WTC11 (cell line): Measurements from ENCODE around the gene HAO1. TPM values are rescaled to one million over a fixed set of nuclear protein-coding genes. Genes with fewer than 3 reads are reported as not detected.

Source experiments
- ATAC-seq: fragments of 200-7000 bp; cut with Tn5 transposase; 2 replicates; pipeline ENCODE4 v1.10.0; 2021; ENCODE audit warnings: mild to moderate bottlenecking, moderate library complexity
- CTCF ChIA-PET: fragments of 300-600 bp; sonication (Branson Sonifier 250); formaldehyde crosslinking; loops from one replicate; lab custom pipeline; 2021; ENCODE audit warnings: antibody characterized with exemption; lab: Charles Lee
- POLR2A ChIA-PET: fragments of 350-600 bp; sonication (Branson Sonifier 250); formaldehyde crosslinking; loops from one replicate; lab custom pipeline; 2021; ENCODE audit warnings: antibody characterized with exemption; lab: Charles Lee
- DNase-seq: peaks from one replicate; pipeline ENCODE4 v3.0.0; 2021; ENCODE audit warnings: low spot score
- H3K27ac Mint-ChIP-seq: 2 replicates; pipeline ENCODE4 v1.8.0; 2021; ENCODE audit warnings: mixed read lengths
- H3K27me3 Mint-ChIP-seq: 2 replicates; pipeline ENCODE4 v1.8.0; 2021; ENCODE audit warnings: low read depth, mild to moderate bottlenecking, moderate library complexity, mixed read lengths
- H3K36me3 Mint-ChIP-seq: 2 replicates; pipeline ENCODE4 v1.8.0; 2021; ENCODE audit warnings: mixed read lengths
- H3K4me1 Mint-ChIP-seq: 2 replicates; pipeline ENCODE4 v1.8.0; 2022; ENCODE audit warnings: mixed read lengths
- H3K4me3 Mint-ChIP-seq: 2 replicates; pipeline ENCODE4 v1.8.0; 2021; ENCODE audit warnings: mild to moderate bottlenecking, moderate library complexity, mixed read lengths
- H3K9me3 Mint-ChIP-seq: 2 replicates; pipeline ENCODE4 v1.8.0; 2021; ENCODE audit warnings: mixed read lengths
- CBFB ChIP-seq: sonication (generic); formaldehyde crosslinking; IDR thresholded peaks from 2 replicates; pipeline ENCODE4 v1.8.1; 2022; ENCODE audit warnings: mild to moderate bottlenecking, low read depth, missing genetic modification reagents
- CREM ChIP-seq: sonication (generic); formaldehyde crosslinking; IDR thresholded peaks from 2 replicates; pipeline ENCODE4 v1.8.1; 2022; ENCODE audit warnings: mild to moderate bottlenecking, missing genetic modification reagents, moderate library complexity
- CTCF ChIP-seq: fragments of 200-600 bp; IDR thresholded peaks from 2 replicates; pipeline ENCODE4 v1.8.0; 2022; ENCODE audit warnings: antibody characterized with exemption
- E2F4 ChIP-seq: sonication (generic); formaldehyde crosslinking; IDR thresholded peaks from 2 replicates; pipeline ENCODE4 v1.8.1; 2022; ENCODE audit warnings: low read depth, mild to moderate bottlenecking, moderate library complexity, missing genetic modification reagents, borderline replicate concordance
- ELF4 ChIP-seq: sonication (generic); formaldehyde crosslinking; IDR thresholded peaks from 2 replicates; pipeline ENCODE4 v1.8.1; 2022; ENCODE audit warnings: low read depth, mild to moderate bottlenecking, moderate library complexity, missing genetic modification reagents
- FOXP4 ChIP-seq: sonication (generic); formaldehyde crosslinking; IDR thresholded peaks from 2 replicates; pipeline ENCODE4 v1.8.0; 2022; ENCODE audit warnings: mild to moderate bottlenecking, missing genetic modification reagents
- IRF2 ChIP-seq: sonication (generic); formaldehyde crosslinking; IDR thresholded peaks from 2 replicates; pipeline ENCODE4 v1.8.0; 2022; ENCODE audit warnings: low read depth, missing genetic modification reagents, borderline replicate concordance
- JAZF1 ChIP-seq: fragments of 250-450 bp; sonication (Bioruptor Pico); IDR thresholded peaks from 2 replicates; pipeline ENCODE4 v1.9.0; 2021; ENCODE audit warnings: moderate library complexity, mild to moderate bottlenecking, inconsistent platforms
- KAT7 ChIP-seq: sonication (generic); formaldehyde crosslinking; IDR thresholded peaks from 2 replicates; pipeline ENCODE4 v1.8.1; 2023; ENCODE audit warnings: missing genetic modification reagents, mild to moderate bottlenecking, borderline replicate concordance
- MAX ChIP-seq: sonication (generic); formaldehyde crosslinking; IDR thresholded peaks from 2 replicates; pipeline ENCODE4 v1.8.0; 2022; ENCODE audit warnings: mild to moderate bottlenecking, missing genetic modification reagents
- MLX ChIP-seq: sonication (generic); formaldehyde crosslinking; IDR thresholded peaks from 2 replicates; pipeline ENCODE4 v1.8.1; 2023; ENCODE audit warnings: mild to moderate bottlenecking, missing genetic modification reagents, moderate library complexity
- MYBL2 ChIP-seq: sonication (generic); formaldehyde crosslinking; IDR thresholded peaks from 2 replicates; pipeline ENCODE4 v1.8.1; 2023; ENCODE audit warnings: mild to moderate bottlenecking, moderate library complexity, missing genetic modification reagents
- NFE2L1 ChIP-seq: sonication (generic); formaldehyde crosslinking; IDR thresholded peaks from 2 replicates; pipeline ENCODE4 v1.8.1; 2023; ENCODE audit warnings: missing genetic modification reagents
- NFYB ChIP-seq: sonication (generic); formaldehyde crosslinking; conservative IDR thresholded peaks from 2 replicates; pipeline ENCODE4 v1.8.0; 2022; ENCODE audit warnings: low read depth, missing genetic modification reagents
- NR3C1 ChIP-seq: sonication (generic); formaldehyde crosslinking; conservative IDR thresholded peaks from 2 replicates; pipeline ENCODE4 v1.8.1; 2023; ENCODE audit warnings: low read depth, mild to moderate bottlenecking, missing genetic modification reagents
- SMAD4 ChIP-seq: sonication (generic); formaldehyde crosslinking; IDR thresholded peaks from 2 replicates; pipeline ENCODE4 v1.8.0; 2022; ENCODE audit warnings: mild to moderate bottlenecking, missing genetic modification reagents
- TCF7 ChIP-seq: sonication (generic); formaldehyde crosslinking; IDR thresholded peaks from 2 replicates; pipeline ENCODE4 v1.8.0; 2022; ENCODE audit warnings: mild to moderate bottlenecking, low read depth, missing genetic modification reagents, moderate library complexity
- TEAD1 ChIP-seq: sonication (generic); formaldehyde crosslinking; IDR thresholded peaks from 2 replicates; pipeline ENCODE4 v1.8.0; 2022; ENCODE audit warnings: mild to moderate bottlenecking, missing genetic modification reagents
- TP53 ChIP-seq: sonication (generic); formaldehyde crosslinking; IDR thresholded peaks from 2 replicates; pipeline ENCODE4 v1.8.1; 2023; ENCODE audit warnings: mild to moderate bottlenecking, missing genetic modification reagents
- USF1 ChIP-seq: sonication (generic); formaldehyde crosslinking; IDR thresholded peaks from 2 replicates; pipeline ENCODE4 v1.8.0; 2022; ENCODE audit warnings: mild to moderate bottlenecking, missing genetic modification reagents
- ZMAT4 ChIP-seq: fragments of 250-450 bp; sonication (Bioruptor Pico); IDR thresholded peaks from 2 replicates; pipeline ENCODE4 v1.9.0; 2021; ENCODE audit warnings: mild to moderate bottlenecking
- ZNF219 ChIP-seq: sonication (generic); formaldehyde crosslinking; IDR thresholded peaks from 2 replicates; pipeline ENCODE4 v1.8.0; 2023; ENCODE audit warnings: missing genetic modification reagents, mild to moderate bottlenecking, borderline replicate concordance
- ZNF317 ChIP-seq: sonication (generic); formaldehyde crosslinking; IDR thresholded peaks from 2 replicates; pipeline ENCODE4 v1.8.1; 2023; ENCODE audit warnings: low read depth, mild to moderate bottlenecking, moderate library complexity, missing genetic modification reagents, borderline replicate concordance
- ZNF423 ChIP-seq: fragments of 250-450 bp; sonication (Bioruptor Pico); IDR thresholded peaks from 2 replicates; pipeline ENCODE4 v2.1.2; 2022; ENCODE audit warnings: mild to moderate bottlenecking, moderate library complexity
- ZNF532 ChIP-seq: fragments of 250-450 bp; sonication (Bioruptor Pico); IDR thresholded peaks from 2 replicates; pipeline ENCODE4 v1.9.0; 2021; ENCODE audit warnings: mild to moderate bottlenecking, borderline replicate concordance
- ZNF671 ChIP-seq: fragments of 250-450 bp; sonication (Bioruptor Pico); IDR thresholded peaks from 2 replicates; pipeline ENCODE4 v1.8.0; 2021; ENCODE audit warnings: mild to moderate bottlenecking
- total RNA-seq: library from RNA; stranded (reverse); gene quantifications from 3 replicates; pipeline ENCODE4 v1.2.3, GENCODE V29; 2021

The HAO1 gene
- total RNA-seq, 1 experiment from 2014 or later = not detected

GRCh38 chr20:7879883-7880282, 60.4 kb downstream of the HAO1 start:
- H3K36me3 Mint-ChIP-seq = no peaks in the 10 kb centered on the region
- ChIA-PET POLR2A (no interaction called here), CTCF (no interaction called here)
- TF ChIP-seq TEAD1 (no peak), TP53 (CRISPR knock-in tag) (no peak), KAT7 (no peak), E2F4 (CRISPR knock-in tag) (no peak), TCF7 (CRISPR knock-in tag) (no peak), NR3C1 (CRISPR knock-in tag) (no peak), ZNF423 (CRISPR knock-in tag) (no peak), MAX (CRISPR knock-in tag) (no peak), JAZF1 (no peak), USF1 (CRISPR knock-in tag) (no peak), MYBL2 (no peak), IRF2 (no peak)
- peak; percentile 52; the same call in 1 of the 2 replicates for ATAC-seq
- DNase-seq = no peak
- H3K27me3 Mint-ChIP-seq = no peaks in the 10 kb centered on the region
- no peaks in the 10 kb centered on the region for H3K9me3 Mint-ChIP-seq
- no peak overlapping the region for H3K27ac Mint-ChIP-seq
- 0 out of 2 replicates have a peak, but pooled peaks cover 4% of the 10 kb centered on the region for H3K4me1 Mint-ChIP-seq
- H3K4me3 Mint-ChIP-seq = no peak overlapping the region

GRCh38 chr20:7868108-7868507, 72.2 kb downstream of the HAO1 start:
- TF ChIP-seq ZNF219 (CRISPR knock-in tag) = no peak
- no peak for TF ChIP-seq ZNF532 (CRISPR knock-in tag)
- TF ChIP-seq SMAD4 (CRISPR knock-in tag) = no peak
- no peak for TF ChIP-seq IRF2
- TF ChIP-seq NFYB (CRISPR knock-in tag) = no peak
- TF ChIP-seq ZNF671 (CRISPR knock-in tag) = no peak
- TF ChIP-seq NFE2L1 (CRISPR knock-in tag) = no peak
- no peak for TF ChIP-seq CBFB
- no peak for TF ChIP-seq ELF4 (CRISPR knock-in tag)
- no peak for TF ChIP-seq FOXP4 (CRISPR knock-in tag)
- no peak for TF ChIP-seq KAT7
- no peak for TF ChIP-seq ZNF317 (CRISPR knock-in tag)
- no peak for TF ChIP-seq MYBL2
- no peak for TF ChIP-seq MLX
- TF ChIP-seq CREM = no peak
- no peak for TF ChIP-seq CTCF
- no peak for TF ChIP-seq ZMAT4
- ChIA-PET POLR2A (no interaction called here), CTCF (no interaction called here)
- DNase-seq (no peak), ATAC-seq (no peak)
- Mint-ChIP-seq H3K4me1 (peaks cover 3% of the 10 kb centered on the region; the same call in 1 of the 2 replicates), H3K27ac (no peak overlapping the region), H3K27me3 (no peaks in the 10 kb centered on the region), H3K9me3 (peaks cover 11% of the 10 kb centered on the region), H3K36me3 (no peaks in the 10 kb centered on the region), H3K4me3 (no peak overlapping the region)
